GM18505 (cell line): ENCODE results near the gene ACTMAP.

Experiments
- ATAC-seq: cut with Tn5 transposase; IDR thresholded peaks from one replicate; pipeline ENCODE4 v1.9.1; 2021; ENCODE audit not compliant: unreplicated experiment
- POLR2A ChIP-seq: IDR thresholded peaks from 4 replicates; pipeline ENCODE4 v1.6.1; 2011; ENCODE audit warnings: borderline replicate concordance; ENCODE audit not compliant: insufficient read depth, insufficient read length; ENCODE audit errors: extremely low read depth

Gene ACTMAP

DNA sequence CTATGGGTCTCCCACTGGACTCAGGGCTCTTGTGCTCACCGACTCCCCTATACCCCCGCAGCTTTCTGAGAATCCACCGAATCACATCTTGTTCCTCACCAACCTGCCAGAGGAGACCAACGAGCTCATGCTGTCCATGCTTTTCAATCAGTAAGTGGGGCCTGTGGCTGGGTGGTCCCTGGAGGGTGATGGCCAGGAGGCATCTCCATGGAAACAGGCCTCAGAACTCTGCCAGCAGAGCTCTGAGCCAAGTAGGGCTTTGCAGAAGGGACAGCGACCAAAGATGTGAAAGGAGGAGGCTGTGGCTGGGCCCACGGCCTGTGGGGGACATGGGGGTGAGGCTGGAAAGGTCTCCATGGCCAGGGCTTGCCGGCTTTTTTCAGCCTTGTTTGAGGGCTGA lies 13.2 kb upstream of the ACTMAP start:
- ATAC-seq: no peak

DNA sequence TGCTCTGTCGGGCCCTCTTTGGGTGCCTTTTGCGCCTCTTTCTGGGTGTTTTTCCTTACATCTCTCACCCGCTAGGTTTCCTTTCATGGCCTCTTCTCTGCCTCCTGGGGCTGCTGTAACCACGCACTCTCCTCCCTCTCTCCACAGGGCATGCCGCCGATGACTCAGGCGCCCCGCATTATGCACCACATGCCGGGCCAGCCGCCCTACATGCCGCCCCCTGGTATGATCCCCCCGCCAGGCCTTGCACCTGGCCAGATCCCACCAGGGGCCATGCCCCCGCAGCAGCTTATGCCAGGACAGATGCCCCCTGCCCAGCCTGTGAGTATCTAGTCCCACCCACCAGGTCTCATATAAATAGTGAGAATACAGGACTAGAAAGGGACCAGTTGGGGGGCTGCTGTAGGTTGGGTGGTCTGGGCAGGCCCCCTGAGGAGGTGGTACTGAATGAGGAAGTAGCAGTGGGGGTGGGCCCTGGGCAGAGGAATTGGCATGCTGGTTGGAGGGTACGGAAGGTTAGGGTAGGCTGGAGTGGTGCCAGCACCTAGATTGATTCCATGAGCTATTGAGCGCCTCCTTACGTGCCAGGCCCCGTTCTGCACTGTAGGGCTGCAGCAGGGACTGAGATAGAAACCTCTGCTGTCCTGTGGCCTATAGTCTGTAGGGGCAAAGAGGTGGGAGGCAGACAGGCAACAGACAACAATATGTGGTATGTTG lies 12.6 kb upstream of the ACTMAP start:
- no peak for ATAC-seq
- no peak for TF ChIP-seq POLR2A

More for the DNA sequence above, 13.2 kb upstream of the ACTMAP start:
- TF ChIP-seq POLR2A: no peak

DNA sequence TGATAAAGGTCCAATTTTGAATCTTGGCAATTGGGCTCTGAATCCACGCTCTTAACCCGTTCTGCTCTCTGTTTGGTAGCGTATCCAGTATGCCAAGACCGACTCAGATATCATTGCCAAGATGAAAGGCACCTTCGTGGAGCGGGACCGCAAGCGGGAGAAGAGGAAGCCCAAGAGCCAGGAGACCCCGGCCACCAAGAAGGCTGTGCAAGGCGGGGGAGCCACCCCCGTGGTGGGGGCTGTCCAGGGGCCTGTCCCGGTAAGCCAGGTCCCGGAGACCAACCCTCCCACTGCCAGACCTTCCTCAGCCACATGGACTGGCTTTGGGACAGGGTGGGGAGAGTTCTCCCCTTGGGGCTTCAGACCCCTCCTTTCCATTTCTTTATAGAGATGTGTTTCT lies 9.1 kb upstream of the ACTMAP start:
- no peak for ATAC-seq
- TF ChIP-seq POLR2A: no peak

DNA sequence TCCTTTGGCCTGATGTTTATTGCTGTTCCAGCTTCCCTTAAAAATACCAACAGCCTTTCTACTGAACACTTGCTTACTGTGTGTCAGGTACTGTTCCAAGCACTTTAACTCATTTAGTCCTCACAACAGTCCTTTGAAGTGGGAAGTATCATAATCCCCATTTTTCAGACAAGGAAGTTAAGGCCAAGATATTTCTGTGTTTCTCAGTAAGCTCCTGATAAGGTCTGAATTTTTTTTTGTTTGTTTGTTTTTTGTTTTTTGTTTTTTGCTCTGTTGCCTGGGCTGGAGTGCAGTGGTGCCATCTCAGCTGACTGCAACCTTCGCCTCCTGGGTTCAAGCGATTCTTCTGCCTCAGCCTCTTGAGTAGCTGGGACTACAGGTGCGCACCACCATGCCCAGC lies 8.2 kb upstream of the ACTMAP start:
- ATAC-seq: no peak
- TF ChIP-seq POLR2A: no peak

DNA sequence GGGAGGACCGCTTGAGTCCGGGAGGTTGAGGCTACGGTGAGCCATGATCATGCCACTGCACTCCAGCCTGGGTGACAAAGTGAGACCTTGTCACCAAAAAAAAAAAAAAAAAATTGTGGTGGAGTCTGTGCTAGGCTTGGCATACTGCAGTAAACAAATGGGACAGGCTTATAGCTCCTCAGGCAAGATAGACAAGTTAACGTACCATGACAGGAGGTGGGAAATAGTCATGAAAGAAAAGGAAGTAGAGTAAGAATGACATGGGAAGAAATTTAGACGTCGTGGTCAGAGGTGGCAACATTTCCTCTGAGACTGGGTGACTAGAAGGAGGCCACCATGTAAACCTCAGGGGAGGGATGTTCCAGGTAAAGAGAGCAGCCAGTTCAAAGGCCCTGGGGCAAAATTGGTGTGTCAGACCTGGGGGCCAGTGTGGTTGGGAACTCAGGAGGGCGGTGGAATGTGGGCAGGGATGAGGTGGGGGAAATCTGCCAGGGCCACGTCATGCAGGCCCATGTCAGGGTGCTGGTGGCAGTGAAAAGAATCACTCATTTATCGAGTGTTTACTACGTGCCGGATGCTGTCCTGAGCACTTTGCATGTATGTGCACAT lies 6.3 kb upstream of the ACTMAP start:
- no peak for TF ChIP-seq POLR2A

DNA sequence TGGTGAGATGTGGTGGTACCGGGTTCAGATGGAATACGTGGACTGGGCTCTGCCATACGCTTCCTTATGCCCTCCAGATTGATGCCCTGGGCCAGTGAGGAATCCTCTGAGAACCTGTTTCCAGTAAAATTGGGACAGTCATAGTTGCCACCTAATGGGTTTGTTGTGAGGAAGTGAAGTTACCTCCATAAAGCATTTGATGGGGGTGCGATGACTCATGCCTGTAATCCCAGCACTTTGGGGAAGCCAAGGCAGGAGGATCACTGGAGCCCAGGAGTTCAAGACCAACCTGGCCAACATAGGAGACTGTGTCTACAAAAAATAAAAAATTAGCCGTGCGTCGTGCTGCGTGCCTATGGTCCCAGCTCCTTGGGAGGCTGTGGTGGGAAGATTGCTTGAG lies 5.5 kb upstream of the ACTMAP start:
- no peak for TF ChIP-seq POLR2A

More for the DNA sequence above, 6.3 kb upstream of the ACTMAP start:
- ATAC-seq: no peak

DNA sequence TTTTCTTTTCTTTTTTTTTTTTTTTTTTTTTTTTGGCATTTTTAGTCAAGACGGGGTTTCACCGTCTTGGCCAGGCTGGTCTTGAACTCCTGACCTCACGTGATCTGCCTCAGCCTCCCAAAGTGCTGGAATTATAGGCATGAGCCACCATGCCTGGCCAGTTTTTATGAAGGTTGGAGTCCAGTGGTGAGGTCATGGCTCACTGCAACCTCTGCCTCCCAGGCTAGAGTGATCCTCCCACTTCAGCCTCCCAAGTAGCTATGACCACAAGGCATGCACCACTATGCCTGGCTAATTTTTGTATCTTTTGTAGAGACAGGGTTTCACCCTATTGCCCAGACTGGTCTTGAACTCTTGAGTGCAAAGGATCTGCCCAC lies 5.0 kb upstream of the ACTMAP start:
- no peak for TF ChIP-seq POLR2A
- ATAC-seq: no peak

More for the DNA sequence above, 5.5 kb upstream of the ACTMAP start:
- no peak for ATAC-seq

DNA sequence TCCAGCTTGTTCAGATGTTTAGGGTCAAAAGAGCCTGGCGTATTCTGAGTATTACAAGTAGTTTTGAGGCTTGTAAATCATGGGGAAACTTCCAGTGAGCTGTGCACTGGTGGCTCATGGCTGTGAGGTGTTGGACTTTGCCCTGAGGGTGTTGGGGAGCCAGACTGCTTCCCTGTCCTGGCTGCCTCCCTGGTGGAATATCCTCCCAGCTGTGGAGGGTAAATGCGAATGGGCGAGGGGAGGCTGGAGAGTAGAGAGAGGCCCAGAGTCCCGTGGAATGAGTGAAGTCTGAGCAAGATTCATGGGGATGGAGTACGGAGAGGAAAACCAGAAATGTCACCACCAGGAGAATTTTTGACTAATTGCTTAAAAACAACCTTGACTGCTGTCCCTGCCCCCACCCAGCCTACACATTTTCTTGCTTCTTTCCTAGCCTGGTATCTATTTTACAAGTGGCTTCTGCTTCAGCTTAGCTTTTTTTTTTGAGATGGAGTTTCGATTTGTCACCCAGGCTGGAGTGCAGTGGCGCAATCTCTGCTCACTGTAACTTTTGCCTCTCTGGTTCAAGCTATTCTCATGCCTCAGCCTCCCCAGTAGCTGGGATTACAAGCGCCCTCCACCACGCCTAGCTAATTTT lies 4.5 kb upstream of the ACTMAP start:
- no peak for ATAC-seq

DNA sequence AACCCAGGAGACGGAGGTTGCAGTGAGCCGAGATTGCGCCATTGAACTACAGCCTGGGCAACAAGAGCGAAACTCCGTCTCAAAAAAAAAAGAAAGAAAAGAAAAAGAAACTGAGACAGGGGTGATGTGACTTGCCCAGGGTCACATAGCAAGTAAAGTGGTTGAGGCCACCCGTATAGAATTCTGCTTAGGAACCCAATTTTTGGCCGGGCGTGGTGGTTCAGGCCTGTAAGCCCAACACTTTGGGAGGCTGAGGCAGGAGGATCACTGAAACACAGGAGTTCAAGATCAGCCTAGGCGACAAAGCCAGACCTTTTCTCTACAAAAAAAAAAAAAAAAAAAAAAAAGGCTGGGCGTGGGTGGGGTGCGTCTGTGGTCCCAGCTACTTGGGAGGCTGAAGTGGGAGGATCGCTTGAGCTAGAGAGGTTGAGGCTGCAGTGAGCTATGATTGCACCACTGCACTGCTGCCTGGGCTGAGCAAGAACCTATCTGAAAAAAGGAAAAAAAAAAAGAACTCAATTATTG lies 2.0 kb upstream of the ACTMAP start:
- TF ChIP-seq POLR2A: no peak
- ATAC-seq: no peak

More for the DNA sequence above, 4.5 kb upstream of the ACTMAP start:
- peak; percentile 22 for TF ChIP-seq POLR2A

DNA sequence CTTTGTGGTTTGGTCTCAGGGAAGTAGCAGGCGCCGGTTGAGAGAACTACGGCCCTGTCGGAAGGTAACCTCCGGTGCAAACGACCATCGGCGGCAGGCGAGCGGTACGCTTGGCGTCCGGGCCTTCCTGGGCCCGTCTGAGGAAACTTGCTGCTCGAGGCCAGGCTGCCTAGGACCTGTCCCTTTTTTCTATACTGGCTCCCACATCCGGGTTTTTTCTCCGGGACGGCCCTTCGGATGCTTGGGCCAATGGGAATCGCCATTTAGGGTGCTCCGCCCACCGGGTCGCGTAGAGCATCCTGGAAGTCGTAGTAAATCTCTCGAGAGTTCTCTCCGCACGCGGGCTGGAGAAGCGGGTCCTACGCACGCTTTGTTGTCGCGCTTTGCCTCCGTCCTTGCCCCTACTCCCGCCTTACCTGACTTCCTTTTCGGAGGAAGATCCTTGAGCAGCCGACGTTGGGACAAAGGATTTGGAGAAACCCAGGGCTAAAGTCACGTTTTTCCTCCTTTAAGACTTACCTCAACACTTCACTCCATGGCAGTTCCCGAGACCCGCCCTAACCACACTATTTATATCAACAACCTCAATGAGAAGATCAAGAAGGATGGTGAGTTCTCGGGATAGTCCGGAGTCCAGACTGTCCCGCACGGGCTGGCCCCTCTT lies 729 bp upstream of the ACTMAP start, which contains the start of gene SNRPA:
TSS of gene SNRPA (plus strand) at position 330 of the 664 bp plus-strand sequence. CDS start at position 536, 206 bp downstream.
- peak; percentile 49 for ATAC-seq
- TF ChIP-seq POLR2A: peak; percentile 82

DNA sequence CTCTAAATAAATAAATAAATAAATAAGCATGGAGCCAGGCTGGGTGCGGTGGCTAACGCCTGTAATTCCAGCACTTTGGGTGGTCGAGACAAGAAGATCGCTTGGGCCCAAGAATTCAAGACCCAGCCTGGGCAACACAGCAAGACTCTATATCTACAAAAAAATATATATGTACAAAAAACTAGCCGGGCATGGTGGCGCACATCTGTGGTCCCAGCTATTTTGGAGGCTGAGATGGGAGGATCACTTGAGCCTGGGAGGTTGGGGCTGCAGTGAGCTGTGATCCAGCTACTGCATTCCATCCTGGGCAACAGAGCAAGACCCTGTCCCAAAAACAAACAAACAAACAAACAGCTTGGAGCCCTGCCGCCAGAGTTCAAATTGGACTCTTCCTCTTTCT lies 2.7 kb downstream of the ACTMAP start:
- ATAC-seq: no peak
- TF ChIP-seq POLR2A: no peak

DNA sequence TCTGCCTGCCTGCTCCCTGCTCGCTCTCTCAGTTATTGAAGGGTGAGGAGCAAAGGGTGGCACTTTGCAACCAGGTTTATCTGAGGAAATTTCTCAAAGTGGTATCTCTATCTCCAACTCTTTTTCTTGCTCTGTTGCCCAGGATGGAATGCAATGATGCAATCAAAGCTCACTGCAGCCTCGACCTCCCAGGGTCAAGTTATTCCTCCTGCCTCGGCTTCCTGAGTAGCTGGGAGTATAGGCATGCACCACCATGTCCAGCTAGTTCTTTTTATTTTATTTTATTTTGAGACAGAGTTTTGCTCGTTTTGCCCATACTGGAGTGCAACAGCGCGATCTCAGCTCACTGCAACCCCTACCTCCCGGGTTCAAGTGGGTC lies 4.9 kb downstream of the ACTMAP start:
- no peak for TF ChIP-seq POLR2A
- no peak for ATAC-seq
